ENCODE measurements around the gene CMTM6. TPM values are rescaled to one million over a fixed set of nuclear protein-coding genes. Genes with fewer than 3 reads are reported as not detected.
"Not testable (repeated sequence)": the region's sequence is repeated elsewhere in the genome, so short reads cannot be mapped to it uniquely, and the experiment has no call there.

CMTM6 gene, protein sequence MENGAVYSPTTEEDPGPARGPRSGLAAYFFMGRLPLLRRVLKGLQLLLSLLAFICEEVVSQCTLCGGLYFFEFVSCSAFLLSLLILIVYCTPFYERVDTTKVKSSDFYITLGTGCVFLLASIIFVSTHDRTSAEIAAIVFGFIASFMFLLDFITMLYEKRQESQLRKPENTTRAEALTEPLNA
- total RNA-seq: 10.9 TPM
- long read RNA-seq, transcript CMTM6-201 (4 exons, 3,863 nt): major isoform, 35 of 45 reads
- long read RNA-seq, partial matches to known transcripts: 2 of 45 reads
- long read RNA-seq, other reads (novel, unspliced or antisense): 7 of 45 reads

DNA sequence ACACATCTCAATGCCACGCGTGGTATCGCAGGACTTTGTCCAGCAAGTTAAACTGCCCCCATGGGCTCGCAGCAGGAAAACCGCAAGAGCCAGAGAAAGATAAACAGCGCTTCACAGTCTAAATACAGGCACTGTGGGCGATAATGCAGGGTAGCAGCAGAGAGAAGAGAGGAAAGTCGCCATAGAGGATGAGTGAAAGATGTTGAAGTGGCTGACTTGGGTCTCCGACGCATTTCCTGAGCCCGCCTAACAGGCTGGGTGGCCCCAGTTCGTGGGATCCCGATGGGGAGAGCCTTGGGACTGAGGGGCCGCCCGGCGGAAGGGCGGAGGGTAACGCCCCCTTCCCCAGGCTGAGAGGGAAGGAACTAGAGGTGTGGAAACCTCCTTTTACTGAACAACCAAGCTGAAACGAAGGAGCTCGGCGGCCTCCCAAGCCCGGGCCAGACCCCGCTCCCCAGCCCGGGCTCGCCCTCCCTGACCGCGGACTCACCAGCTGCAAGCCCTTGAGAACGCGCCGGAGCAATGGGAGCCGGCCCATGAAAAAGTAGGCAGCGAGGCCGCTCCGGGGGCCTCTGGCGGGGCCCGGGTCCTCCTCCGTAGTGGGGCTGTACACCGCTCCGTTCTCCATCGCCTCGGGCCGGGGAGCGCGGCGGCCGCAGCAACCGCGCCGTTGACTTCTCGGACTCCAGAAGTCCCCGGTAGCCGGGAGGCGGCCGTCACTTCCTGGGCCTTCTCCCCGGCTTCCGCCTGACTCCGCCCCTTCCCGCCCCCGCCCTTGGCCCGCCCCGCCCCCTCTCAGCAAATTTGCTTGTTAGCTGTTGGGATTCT lies at the start of gene CMTM6:
Gene CMTM6 (minus strand): TSS at position 735 of the 828 bp plus-strand sequence. CDS start 107 bp downstream, at position 628.
- peak; percentile 97 for ATAC-seq
- intact Hi-C loops (cut with micrococcal nuclease): no loop called here

DNA sequence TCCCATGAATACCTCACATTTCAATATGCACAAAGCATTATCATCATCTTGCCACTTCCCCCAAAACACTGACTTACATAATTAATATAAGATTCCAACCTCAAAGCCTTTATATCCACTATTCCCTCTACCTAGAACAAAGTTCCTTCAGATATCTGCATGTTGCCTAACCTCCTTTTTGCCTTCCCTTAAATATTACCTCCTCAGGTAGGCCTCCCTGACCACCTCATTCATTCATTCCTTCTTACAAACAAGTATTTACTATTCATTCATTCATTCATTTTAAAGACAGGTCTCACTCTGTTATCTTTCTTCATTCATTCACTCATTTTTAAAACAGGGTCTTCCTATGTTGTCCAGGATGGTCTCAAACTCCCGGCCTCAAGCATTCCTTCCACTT lies 49.4 kb upstream of the CMTM6 start:
- ATAC-seq: no peak
- intact Hi-C loops (cut with micrococcal nuclease): no loop called here
- no peak for DNase-seq

More for the DNA sequence above, at the start of gene CMTM6:
- DNase-seq: peak; percentile 91

DNA sequence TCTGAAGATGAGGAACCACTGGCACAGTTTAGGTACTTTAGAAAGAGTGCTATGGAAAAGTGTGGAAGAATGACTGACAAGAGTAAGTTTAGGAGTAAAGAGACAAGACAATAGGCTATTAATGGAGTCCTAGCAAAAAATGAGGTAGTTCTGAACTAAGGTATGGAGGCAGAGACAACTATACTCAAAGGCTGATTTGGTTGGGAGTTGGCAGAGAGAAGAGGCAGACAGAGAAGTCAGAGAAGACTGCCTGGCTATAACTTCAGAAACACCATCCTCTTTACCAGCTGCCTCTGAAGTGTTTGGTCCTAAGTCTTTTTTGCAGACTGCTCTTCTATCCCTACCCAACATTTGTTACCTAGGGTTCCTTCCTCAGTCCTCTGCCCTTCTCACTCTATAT lies 48.8 kb upstream of the CMTM6 start:
- DNase-seq (no peak), ATAC-seq (no peak)
- intact Hi-C loops (cut with micrococcal nuclease): no loop called here

DNA sequence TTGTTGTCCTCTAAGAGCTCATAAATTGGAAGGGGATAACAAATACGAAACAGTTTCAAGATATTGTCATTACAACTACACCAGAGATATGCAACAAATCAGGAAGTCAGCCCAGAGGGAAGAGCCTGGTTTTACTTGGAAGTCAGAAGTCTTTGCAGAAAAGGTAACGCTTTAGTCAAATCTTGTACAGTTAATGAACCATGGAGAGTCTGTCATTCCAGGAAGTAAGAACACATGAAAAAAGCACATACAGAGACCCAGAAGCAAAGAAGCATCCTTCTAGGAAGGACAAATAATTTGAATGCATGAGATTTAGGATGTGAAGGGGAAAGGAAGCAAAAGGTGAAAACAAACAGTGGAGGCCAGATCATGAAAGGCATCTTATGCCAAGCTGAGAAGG lies 48.4 kb upstream of the CMTM6 start:
- intact Hi-C loops (cut with micrococcal nuclease): no loop called here
- ATAC-seq (no peak), DNase-seq (no peak)

DNA sequence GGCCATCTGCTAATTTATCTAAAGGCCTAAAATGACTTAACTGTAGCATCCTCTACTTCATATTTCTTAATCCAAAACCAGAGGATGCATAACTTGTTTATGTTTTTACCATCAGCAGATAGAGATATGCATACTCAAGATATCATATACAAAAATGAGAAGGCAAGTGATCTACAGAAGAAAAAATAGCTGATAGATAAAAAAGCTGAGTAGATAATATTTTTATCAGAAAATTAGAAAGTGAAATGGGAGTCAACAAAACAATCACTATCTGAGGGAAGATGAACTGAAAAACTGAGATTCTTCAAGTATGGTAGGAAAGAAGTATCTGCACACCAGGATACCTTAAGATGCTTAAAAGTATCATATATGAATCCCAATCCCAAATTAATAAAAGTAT lies 42.7 kb upstream of the CMTM6 start:
- intact Hi-C loops (cut with micrococcal nuclease): no loop called here
- no peak for ATAC-seq
- no peak for DNase-seq

DNA sequence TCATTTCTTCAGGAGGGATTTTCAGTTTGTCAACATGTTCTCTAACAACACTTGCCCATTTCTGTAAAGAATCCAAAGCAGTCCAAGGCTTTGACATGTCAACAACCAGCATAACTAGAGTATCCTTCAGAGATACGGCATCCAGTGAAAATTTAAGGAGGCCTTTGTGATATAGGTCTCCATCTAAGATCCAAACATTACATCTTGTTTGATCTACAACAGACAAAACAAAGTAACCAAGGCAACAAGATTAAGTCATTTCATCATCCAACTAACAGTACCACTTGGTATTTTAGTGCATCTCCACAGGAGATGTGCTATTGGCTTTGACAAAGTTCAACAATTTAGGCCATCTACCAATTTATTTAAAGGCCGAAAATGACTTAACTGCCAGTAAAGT lies 42.2 kb upstream of the CMTM6 start:
- DNase-seq (no peak), ATAC-seq (no peak)
- intact Hi-C loops (cut with micrococcal nuclease): no loop called here

DNA sequence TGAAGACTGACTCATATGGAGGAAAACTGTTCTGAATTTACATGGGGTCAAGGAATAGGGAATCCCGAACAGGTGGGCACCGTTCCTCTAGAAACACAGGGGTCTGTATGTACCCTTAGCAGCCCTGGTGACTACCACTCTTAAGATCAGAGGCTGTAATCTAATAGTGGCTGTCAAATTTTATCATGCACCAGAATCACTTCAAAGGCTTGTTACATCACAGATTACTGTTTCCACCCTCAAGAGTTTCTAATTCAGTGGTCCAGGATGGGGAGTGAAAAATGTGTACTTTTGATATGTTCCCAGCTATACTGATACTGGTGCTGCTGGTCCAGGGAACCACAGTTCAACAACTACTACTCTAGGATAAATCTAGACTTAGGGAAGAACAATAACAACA lies 40.2 kb upstream of the CMTM6 start:
- intact Hi-C loops (cut with micrococcal nuclease): no loop called here
- DNase-seq: no peak
- no peak for ATAC-seq

DNA sequence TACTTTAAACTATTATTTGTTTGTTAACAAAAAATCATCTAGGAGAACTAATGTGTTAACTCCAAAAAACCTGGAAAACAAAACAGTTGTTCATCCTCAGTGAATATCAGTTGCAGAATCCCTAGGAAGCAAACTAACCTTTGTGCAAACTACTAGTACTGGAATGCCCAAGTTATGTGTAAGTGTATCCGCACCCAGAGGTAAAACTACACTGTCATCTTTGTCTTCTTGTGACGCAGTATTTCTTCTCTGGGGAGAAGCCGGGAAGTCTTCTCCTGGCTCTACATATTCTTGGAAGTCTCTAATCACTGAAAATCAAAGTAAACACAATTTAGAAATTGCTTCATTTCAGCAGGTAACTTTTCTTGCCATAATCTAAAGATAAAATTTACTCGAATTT lies 38.2 kb upstream of the CMTM6 start:
- ATAC-seq: no peak
- DNase-seq: no peak
- intact Hi-C loops (cut with micrococcal nuclease): no loop called here

DNA sequence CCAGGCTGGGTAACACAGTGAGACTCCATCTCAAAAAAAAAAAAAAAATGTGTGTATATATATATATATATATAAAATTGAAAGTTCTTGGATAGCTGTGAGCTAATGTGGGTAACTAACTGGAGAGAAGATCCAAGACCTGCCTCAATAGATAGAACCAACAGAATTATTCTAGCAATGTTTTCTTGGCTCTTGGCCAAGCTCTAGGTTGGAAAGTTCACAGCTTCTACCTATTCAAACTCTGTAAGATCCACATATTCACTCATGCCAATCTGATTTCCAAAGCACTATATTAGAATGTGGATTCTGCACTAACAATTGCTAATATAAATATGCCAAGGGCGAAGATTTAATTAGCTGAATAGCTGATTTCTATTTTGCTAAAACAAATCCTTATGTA lies 29.8 kb upstream of the CMTM6 start:
- DNase-seq: no peak
- no peak for ATAC-seq
- intact Hi-C loops (cut with micrococcal nuclease): no loop called here

DNA sequence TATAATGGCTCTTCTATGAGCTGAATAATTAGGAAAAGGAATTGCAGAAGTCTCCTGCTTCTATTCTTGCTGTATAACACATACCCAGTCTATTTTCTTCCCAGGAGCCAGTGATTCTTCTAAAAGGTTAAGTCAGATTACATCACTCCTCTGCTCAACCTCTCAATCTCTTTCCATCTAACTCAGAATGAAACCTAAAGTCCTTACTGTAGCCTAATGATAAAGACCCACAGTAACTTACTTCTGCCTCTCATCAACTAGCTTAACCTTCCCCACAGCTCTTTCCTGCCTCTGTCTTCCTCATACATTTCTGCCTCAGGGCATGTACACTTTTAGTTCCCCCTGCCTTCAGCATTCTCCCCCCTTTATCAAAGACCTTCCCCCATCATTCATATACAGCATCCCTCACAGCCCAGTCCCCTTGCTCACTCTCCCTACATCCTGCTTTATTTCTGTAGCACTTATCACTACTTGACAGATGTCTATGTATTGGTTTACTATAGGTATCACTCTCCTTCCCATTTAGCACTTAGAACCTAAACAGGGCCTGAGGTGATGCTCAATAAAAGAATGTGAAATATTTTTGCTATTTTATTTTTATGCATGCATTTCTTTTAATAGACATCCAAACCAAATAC lies 28.5 kb upstream of the CMTM6 start:
- ATAC-seq: no peak
- no peak for DNase-seq
- intact Hi-C loops (cut with micrococcal nuclease): no loop called here

DNA sequence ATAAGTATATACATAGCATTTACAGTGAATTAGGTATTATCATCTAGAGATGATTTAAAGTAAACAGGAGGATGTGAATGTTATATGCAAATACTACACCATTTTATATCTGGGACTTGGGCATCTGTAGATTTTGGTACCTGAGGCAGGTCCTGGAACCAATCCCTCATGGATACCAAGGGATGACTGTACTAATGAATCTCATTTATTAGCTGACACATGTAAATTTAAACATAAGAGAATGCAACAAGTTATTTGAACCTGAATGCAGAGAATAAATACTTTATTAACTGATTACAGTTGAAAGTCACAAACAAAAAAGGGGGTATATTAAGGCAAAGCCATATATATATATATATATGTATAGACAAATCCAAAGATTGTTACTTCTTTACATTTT lies 23.1 kb upstream of the CMTM6 start:
- DNase-seq (no peak), ATAC-seq (no peak)
- intact Hi-C loops (cut with micrococcal nuclease): no loop called here

DNA sequence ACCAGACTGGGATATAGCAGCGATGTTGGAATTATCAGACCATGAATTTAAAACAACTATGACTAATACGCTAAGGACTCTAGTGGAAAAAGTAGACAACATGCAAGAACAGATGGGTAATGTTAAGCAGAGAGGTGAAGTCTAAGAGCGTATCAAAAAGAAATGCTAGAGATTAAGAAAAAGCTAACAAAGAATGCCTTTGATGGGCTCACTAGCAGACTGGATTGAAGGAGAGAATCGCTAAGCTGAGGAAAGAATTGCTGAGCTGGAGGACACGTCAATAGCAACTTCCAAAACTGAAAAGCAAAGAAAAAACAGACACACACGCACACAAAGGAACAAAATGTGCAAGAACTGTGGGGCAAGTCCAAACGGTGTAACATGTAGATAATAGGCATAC lies 20.0 kb upstream of the CMTM6 start:
- intact Hi-C loops (cut with micrococcal nuclease): no loop called here
- no peak for DNase-seq
- ATAC-seq: peak; percentile 44

DNA sequence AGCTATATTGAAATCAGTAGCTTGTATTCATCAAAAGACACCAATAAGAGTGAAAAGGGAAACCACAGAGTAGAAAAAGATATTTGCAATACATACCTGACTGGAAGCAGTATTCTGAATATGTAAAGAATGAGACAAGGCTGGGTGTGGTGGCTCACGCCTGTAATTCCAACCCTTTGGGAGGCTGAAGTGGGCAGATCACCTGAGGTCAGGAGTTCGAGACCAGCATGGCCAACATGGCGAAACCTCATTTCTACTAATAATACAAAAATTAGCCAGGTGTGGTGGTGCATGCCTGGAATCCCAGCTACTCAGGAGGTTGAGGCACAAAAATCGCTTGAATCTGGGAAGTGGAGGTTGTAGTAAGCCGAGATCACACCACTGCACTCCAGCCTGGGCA lies 16.3 kb upstream of the CMTM6 start:
- intact Hi-C loops (cut with micrococcal nuclease); ATAC-seq; DNase-seq: not testable (repeated sequence)

DNA sequence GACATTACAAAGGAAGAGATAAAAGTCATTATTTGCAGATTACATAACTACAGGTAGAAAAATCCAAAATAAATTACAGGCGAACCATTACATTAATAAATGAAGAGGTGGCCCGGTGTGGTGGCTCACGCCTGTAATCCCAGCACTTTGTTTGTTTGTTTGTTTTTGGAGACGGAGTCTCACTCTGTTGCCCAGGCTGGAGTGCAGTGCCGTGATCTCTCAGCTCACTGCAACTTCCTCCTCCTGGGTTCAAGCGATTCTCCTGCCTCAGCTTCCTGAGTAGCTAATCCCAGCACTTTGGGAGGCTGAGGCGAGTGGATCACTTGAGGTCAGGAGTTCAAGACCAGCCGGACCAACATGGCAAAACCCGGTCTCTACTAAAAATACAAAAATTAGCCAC lies 14.1 kb upstream of the CMTM6 start:
- intact Hi-C loops (cut with micrococcal nuclease); ATAC-seq; DNase-seq: not testable (repeated sequence)

DNA sequence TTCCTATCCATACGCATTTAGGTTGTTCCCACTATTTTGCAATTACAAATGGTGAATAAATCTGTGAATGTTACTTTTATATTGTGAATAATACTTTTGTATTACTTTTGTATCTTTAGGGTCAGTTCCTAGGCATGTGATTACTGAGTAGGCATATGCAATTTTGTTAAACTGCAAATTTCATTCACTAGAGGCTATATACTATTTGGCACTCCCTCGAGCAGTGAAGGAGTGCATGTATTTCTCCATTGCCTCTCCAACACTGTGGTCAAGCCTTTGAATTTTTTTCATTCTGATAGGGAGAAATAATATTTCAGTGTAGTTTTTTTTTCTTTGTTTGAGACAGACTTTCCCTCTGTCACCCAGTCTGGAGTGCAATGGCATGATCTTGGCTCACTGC lies 8.4 kb upstream of the CMTM6 start:
- DNase-seq: no peak
- intact Hi-C loops (cut with micrococcal nuclease): loop anchor here (5.0 kb wide), 1 partner anchor 156 kb away; no protein-coding TSS in a partner anchor
- no peak for ATAC-seq

DNA sequence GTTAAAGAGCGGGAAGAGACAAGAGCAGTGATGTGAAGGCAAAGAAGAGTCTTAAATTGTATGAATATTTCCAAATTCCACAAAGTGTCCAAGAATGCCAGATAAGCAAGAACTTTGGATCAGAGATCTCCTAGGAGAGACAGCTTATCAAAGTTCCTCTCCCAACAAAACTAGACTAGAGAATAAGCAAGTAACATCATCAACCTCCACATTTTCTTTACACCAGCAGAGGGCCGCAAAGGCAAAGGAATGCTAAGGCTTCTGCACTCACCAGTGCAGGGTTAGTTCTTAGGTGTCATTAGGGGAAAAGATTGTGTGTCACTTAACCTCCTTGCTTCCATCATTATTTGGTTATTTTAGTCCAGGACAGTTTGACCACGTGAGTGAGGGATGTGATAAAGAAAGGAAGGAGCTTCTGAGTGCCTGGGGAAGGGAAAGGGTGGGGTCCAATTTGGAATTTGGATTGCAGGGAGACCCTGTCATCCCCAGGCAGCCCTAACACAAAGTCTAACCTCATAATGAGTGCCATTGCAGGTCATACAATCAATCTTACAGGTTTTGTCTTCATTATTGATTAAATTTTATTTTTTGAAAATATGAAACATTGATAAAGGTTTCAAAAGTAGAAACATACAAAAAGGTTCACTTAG lies 7.5 kb upstream of the CMTM6 start:
- DNase-seq (peak; percentile 42), ATAC-seq (peak; percentile 97)
- intact Hi-C loops (cut with micrococcal nuclease): loop anchor here (5.0 kb wide), 1 partner anchor 157 kb away; no protein-coding TSS in a partner anchor

DNA sequence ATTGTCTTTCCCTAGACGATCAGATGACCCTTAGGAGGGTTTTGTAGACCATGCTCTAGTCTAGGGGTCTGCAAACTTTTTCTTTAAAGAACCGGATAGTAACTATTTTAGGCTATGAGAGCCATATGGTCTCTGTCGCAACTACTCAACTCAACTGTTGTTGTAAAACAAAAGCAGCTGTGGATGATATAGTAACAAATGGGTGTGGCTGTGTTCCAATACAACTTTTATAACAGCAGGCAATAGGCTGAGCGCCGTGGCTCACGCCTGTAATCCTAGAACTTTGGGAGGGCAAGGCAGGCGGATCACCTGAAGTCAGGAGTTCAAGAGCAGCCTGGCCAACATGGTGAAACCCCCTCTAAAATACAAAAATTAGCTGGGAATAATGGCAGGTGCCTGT lies 6.1 kb upstream of the CMTM6 start:
- DNase-seq (no peak), ATAC-seq (no peak)
- intact Hi-C loops (cut with micrococcal nuclease): no loop called here

DNA sequence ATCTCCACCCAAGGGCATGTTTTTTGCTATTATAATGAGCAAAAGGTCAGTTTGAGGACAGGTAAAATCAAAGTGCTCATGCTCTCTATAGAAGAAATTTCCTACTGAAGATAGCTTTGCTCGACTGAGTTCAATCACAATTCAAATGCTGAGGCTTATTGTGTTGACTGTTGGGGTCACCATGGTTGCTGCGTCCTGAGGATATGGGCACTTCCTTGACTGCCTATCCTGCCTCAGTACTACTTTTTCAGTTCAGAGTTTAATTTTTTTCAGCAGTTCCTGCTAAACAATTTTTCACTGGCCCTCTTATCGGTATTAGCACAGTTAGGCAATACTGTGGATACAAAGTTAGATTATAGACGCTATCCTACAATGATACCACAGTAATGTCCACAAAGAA lies 3.8 kb upstream of the CMTM6 start:
- intact Hi-C loops (cut with micrococcal nuclease): no loop called here
- DNase-seq: no peak
- no peak for ATAC-seq

DNA sequence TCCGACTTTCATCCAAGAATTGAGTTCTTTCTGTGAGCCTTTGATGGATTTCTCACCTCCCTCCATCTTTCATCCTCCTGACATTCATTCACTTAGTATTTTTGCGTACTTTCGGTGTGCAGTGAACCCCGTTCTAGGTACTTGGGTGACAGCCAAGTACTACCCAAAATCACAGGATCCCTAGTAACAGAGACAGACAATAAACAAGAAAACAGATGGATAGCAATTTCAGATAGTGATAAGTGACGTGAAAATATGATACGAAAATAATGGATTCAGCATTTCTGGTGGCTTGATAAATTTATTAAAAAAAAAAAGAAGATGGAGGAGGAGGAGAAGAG lies 264 bp upstream of the CMTM6 start:
- no peak for DNase-seq
- intact Hi-C loops (cut with micrococcal nuclease): no loop called here
- no peak for ATAC-seq

DNA sequence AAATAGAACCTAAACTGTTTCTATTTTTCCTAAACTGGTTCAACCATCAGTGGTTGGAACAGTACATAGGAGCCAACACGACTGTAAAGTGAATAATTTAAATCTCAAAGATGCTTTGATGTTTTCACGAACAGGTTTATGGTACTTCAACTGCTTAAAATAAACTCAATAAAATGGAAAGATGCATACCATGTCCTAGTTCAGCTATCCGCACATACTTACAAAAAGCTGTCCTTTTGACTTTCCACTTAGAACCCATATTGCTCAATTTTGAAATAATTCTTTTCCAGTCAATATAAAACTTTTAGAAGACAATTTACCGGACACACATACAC lies 902 bp downstream of the CMTM6 start:
- intact Hi-C loops (cut with micrococcal nuclease): no loop called here
- no peak for DNase-seq
- ATAC-seq: no peak

All from left ventricle myocardium superior (tissue), 1 donor.